Thyroid gland (tissue), 4 donors: ENCODE data around the gene BICRA.

Experiments used
- POLR2A ChIP-seq, 2 donors: fragments of 450-650 bp; IDR thresholded peaks; one replicate each; pipeline ENCODE4 v1.6.1; 2017; ENCODE audit warnings: antibody characterized with exemption in 2 of 2, mild to moderate bottlenecking in 2 of 2, moderate library complexity in 1 of 2
- TF ChIP-seq, protein P1 (sequence below), 6 experiments: fragments of 200-600 bp in 3 of 6; fragments of 450-650 bp in 3 of 6; sonication (generic) in 3 of 6; IDR thresholded peaks; one replicate each; pipeline ENCODE4 v1.5.1; 2016 to 2019; ENCODE audit warnings: antibody characterized with exemption in 6 of 6, mild to moderate bottlenecking in 2 of 6, inconsistent platforms in 1 of 6, moderate library complexity in 1 of 6

DNA sequence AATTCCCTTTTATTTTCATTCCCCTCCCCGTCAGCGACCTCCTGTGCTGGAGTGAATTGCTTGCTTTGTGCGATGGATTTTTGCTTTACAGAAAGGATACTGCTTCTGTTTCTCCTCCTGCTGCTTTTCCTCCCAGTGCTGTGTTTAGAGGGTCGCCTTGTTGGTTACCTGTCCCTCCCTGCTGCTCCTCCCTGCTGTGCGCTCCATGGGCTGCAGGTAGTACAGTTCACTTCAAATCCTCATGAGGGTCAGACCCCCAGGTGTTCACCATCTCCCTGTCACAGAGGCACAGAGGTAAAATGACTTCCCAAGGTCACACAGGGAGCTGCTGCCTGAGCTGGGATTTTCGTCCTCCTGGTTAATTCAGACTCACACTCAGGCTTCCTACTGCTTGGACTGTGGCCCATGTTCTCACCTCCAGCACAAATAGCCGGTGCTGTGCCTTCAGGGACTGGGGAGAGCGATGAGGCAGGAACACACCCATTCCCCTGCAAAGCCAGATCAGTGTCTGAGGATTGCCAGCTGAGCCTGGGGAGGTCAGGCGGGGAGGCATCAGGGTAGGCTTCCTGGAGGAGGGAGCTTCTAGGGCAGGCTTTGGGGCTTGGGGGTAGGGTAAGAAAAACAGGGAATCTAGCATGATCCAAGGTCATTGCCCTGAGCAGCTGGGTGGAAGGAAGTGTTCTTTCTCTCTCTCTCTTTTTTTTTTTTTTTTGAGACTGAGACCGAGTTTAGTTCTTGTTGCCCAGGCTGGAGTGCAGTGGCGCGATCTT is 14.4 kb downstream of the BICRA start:
- TF ChIP-seq, protein P1, sequence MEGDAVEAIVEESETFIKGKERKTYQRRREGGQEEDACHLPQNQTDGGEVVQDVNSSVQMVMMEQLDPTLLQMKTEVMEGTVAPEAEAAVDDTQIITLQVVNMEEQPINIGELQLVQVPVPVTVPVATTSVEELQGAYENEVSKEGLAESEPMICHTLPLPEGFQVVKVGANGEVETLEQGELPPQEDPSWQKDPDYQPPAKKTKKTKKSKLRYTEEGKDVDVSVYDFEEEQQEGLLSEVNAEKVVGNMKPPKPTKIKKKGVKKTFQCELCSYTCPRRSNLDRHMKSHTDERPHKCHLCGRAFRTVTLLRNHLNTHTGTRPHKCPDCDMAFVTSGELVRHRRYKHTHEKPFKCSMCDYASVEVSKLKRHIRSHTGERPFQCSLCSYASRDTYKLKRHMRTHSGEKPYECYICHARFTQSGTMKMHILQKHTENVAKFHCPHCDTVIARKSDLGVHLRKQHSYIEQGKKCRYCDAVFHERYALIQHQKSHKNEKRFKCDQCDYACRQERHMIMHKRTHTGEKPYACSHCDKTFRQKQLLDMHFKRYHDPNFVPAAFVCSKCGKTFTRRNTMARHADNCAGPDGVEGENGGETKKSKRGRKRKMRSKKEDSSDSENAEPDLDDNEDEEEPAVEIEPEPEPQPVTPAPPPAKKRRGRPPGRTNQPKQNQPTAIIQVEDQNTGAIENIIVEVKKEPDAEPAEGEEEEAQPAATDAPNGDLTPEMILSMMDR (IDR thresholded peaks at IDR 0.05): no peak
- TF ChIP-seq POLR2A (IDR thresholded peaks at IDR 0.05): no peak
